ENCODE data around the gene ZBTB4. TPM values are rescaled to one million over a fixed set of nuclear protein-coding genes. Genes with fewer than 3 reads are reported as not detected.

The ZBTB4 gene
- total and polyA plus RNA-seq, 9 of the 15 experiments (the other 6 are each of a cell fraction or from before 2014, with no cell fraction given), result 0.92 to 6.9 (median 3.3) TPM

DNA sequence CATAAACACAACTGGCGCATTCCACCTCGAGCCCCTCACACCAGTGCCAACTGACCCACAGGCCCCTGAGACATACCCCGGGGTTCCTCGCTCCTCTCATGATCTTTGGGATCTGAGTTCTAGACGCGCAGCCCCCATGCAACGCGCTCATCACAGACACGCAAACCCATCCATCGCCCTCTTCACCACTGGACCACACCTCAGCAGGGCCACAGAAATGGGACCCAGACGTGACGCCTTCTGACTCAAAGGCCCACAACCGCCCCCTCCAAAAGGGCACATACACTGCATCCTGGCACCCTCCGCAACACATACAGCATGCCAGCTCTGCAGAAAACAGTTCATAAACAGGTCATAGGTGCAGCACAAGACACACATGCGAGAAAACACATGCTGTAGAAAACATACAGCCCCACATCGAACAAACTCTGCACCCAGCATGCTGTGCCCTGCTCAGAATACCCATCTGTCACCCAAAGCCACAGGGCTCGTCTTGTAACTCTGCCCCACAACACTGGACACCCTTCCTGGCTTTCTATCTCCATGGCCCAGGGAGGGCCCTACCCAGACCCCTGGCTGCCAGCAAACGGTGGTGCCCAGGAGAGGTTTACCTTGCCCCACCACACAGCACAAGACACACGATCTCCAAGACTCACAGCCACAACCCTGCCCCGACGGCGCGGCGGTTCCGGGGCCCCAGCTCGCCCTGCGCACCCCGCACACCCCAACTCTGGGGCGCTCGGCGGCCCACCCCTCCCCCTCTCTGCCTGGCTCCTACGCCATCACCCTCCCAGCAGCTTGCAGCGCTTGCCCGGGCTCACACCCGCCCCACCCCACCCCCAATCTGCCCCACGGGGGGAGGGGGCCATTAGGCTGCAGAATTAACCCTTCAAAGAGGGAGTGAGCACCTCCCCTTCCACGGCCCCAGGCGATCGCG, 887 bp downstream of the ZBTB4 start:
- peaks cover 69% of the 10 kb centered on the region for H3K79me2 ChIP-seq (ENCODE audit: control insufficient read depth, insufficient read depth, low read length)
- H3K4me1 ChIP-seq (replicated peaks in 1 of 2; ENCODE audit: control insufficient read depth in 2 of 2, insufficient read depth in 2 of 2, low read length in 2 of 2), result peaks cover 39 to 69% of the 10 kb centered on the region in 2 experiments
- TF ChIP-seq ZNF561 (CRISPR knock-in tag; conservative IDR thresholded peaks at IDR 0.05) (no peak), NFIC (IDR thresholded peaks at IDR 0.05) (peak; percentile 20; the same call in 1 of the 2 replicates), ILF3 (IDR thresholded peaks at IDR 0.05; ENCODE audit: borderline replicate concordance) (no peak), HMG20B (CRISPR knock-in tag; IDR thresholded peaks at IDR 0.05) (no peak), CEBPG (CRISPR knock-in tag; IDR thresholded peaks at IDR 0.05) (0 out of 2 replicates have a peak, but pooled peaks have one; percentile 28), CEBPG (tag; conservative IDR thresholded peaks at IDR 0.05 in 1 of 2, IDR thresholded peaks at IDR 0.05 in 1 of 2) (no peak), RBBP5 (IDR thresholded peaks at IDR 0.05; ENCODE audit: borderline replicate concordance, insufficient read depth, low read length, poor library complexity, severe bottlenecking) (peak; percentile 37), NCOA6 (IDR thresholded peaks at IDR 0.05) (peak; percentile 35; the same call in 1 of the 2 replicates), ZNF239 (CRISPR knock-in tag; IDR thresholded peaks at IDR 0.05) (no peak), HIVEP1 (CRISPR knock-in tag; IDR thresholded peaks at IDR 0.05) (no peak), HDGF (IDR thresholded peaks at IDR 0.05) (peak; percentile 7; the same call in 1 of the 2 replicates), KDM5B (IDR thresholded peaks at IDR 0.05; ENCODE audit: insufficient replicate concordance, low read depth, low read length) (peak; percentile 13), NBN (IDR thresholded peaks at IDR 0.05; ENCODE audit: low read depth) (no peak), MAZ (CRISPR knock-in tag; conservative IDR thresholded peaks at IDR 0.05 in 1 of 2, IDR thresholded peaks at IDR 0.05 in 1 of 2) (0 out of 4 replicates have a peak, but pooled peaks of 1 of the 2 experiments have one; percentile 13), ZNF589 (CRISPR knock-in tag; IDR thresholded peaks at IDR 0.05; ENCODE audit: low read depth) (0 out of 2 replicates have a peak, but pooled peaks have one; percentile 23), JUN (IDR thresholded peaks at IDR 0.05; ENCODE audit: borderline replicate concordance, low read depth, low read length) (no peak), JUN (CRISPR knock-in tag; IDR thresholded peaks at IDR 0.05; ENCODE audit: borderline replicate concordance) (no peak)
- TF ChIP-seq, protein P1, sequence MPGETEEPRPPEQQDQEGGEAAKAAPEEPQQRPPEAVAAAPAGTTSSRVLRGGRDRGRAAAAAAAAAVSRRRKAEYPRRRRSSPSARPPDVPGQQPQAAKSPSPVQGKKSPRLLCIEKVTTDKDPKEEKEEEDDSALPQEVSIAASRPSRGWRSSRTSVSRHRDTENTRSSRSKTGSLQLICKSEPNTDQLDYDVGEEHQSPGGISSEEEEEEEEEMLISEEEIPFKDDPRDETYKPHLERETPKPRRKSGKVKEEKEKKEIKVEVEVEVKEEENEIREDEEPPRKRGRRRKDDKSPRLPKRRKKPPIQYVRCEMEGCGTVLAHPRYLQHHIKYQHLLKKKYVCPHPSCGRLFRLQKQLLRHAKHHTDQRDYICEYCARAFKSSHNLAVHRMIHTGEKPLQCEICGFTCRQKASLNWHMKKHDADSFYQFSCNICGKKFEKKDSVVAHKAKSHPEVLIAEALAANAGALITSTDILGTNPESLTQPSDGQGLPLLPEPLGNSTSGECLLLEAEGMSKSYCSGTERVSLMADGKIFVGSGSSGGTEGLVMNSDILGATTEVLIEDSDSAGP (CRISPR knock-in tag; IDR thresholded peaks at IDR 0.05), result no peak
- TF ChIP-seq, protein P2, sequence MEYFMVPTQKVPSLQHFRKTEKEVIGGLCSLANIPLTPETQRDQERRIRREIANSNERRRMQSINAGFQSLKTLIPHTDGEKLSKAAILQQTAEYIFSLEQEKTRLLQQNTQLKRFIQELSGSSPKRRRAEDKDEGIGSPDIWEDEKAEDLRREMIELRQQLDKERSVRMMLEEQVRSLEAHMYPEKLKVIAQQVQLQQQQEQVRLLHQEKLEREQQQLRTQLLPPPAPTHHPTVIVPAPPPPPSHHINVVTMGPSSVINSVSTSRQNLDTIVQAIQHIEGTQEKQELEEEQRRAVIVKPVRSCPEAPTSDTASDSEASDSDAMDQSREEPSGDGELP (CRISPR knock-in tag; IDR thresholded peaks at IDR 0.05; ENCODE audit: borderline replicate concordance), result peak; percentile 20; the same call in 1 of the 2 replicates

More for the DNA sequence above, 887 bp downstream of the ZBTB4 start:
- intact Hi-C loops (cut with micrococcal nuclease) (no loop called here), in situ Hi-C loops (cut with MboI) (no loop called here)
- POLR2A ChIA-PET, result interaction anchor here (1.1 to 2.6 kb wide), 3 partner anchors 10 to 37 kb away, joined by 3 to 8 read pairs (median 6); no protein-coding TSS in a partner anchor
- DNase-seq (ENCODE audit: extremely low read depth in 1 of 4, low spot score in 3 of 4), result peak; percentile 50 to 67 (median 60)
- peak overlapping the region; percentile 92 for H3K27ac ChIP-seq (ENCODE audit: extremely low read depth, low read depth, low read length)
- H3K9me3 ChIP-seq (replicated peaks; ENCODE audit: control insufficient read depth, insufficient read depth, low read depth, low read length), result no peaks in the 10 kb centered on the region
- CTCF ChIA-PET (ENCODE audit: low intra/inter-chr PET ratio), result interaction anchor here (1.0 kb wide), 1 partner anchor 126 kb away, joined by 4 read pairs; no protein-coding TSS in a partner anchor
- H3K9me1 ChIP-seq (ENCODE audit: control insufficient read depth, insufficient read depth, low read length), result no peaks in the 10 kb centered on the region
- 29% methylated on average over 23 of the region's 40 CpGs for WGBS (ENCODE audit: insufficient coverage, low coverage, missing lambda C conversion rate)
- 0 out of 2 replicates have a peak, but pooled peaks cover 13% of the 10 kb centered on the region for H4K20me1 ChIP-seq (replicated peaks; ENCODE audit: control insufficient read depth, insufficient read depth, low read length)
- H3K36me3 ChIP-seq (ENCODE audit: control insufficient read depth, insufficient read depth, low read length), result no peaks in the 10 kb centered on the region; the same call in 1 of the 3 replicates
- H3K27me3 ChIP-seq (ENCODE audit: control insufficient read depth in 2 of 2, insufficient read depth in 2 of 2, low read length in 2 of 2), result no peaks in the 10 kb centered on the region
- H3K4me3 ChIP-seq, result peak overlapping the region; percentile 70
- H3K4me2 ChIP-seq (ENCODE audit: insufficient read depth, low read length), result peak overlapping the region; percentile 93
- peak; percentile 4 for ATAC-seq
- 0 out of 2 replicates have a peak overlapping the region, but pooled peaks have one; percentile 51 for H2AFZ ChIP-seq (ENCODE audit: low read depth, low read length)
- no peak for FAIRE-seq
- TSS peak; percentile 48 for BruUV-seq (replicated peaks)
- peak overlapping the region; percentile 82 to 94 for H3K9ac ChIP-seq (ENCODE audit: insufficient read depth in 1 of 2, low read depth in 2 of 2, low read length in 2 of 2)
